Measurements from ENCODE around the gene DNAAF1.

DNA sequence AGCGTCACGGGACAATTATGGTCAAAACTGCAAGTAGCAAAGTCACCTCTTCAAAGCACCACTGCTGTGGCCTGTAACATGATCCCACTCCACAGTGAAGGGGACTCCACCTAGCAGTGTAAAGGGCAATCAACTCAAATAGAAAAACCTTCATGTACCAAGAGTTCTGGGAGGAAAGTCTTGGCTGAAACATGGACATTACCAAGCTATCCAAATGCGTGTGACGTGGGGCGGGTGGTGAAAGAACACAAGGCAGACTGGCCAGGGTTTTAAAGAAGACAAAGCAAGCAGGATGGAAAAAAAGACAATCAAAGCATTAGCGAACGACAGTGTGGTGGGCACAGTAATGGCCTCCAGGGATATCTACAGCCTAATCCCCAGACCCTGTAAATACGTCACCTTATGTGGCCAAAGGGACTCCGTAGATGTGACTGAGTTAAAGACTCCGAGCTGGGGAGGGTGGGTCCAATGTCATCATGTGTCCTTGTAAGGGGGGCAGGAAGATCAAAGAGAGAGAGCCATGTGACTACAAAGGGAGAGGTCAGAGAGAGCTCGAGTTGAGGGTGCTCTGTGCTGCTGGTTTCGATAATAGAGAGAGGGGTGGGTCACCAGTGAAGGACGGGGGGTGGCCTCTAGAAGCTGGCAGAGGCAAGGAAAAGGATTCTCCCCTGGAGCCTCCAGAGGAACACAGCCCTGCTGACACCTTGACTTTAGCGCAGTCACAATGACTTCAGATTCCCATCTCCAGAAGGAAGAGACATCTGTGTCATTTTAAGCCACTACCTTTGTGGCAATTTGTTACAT lies 6.1 kb upstream of the DNAAF1 start:
- TF ChIP-seq, protein P1, sequence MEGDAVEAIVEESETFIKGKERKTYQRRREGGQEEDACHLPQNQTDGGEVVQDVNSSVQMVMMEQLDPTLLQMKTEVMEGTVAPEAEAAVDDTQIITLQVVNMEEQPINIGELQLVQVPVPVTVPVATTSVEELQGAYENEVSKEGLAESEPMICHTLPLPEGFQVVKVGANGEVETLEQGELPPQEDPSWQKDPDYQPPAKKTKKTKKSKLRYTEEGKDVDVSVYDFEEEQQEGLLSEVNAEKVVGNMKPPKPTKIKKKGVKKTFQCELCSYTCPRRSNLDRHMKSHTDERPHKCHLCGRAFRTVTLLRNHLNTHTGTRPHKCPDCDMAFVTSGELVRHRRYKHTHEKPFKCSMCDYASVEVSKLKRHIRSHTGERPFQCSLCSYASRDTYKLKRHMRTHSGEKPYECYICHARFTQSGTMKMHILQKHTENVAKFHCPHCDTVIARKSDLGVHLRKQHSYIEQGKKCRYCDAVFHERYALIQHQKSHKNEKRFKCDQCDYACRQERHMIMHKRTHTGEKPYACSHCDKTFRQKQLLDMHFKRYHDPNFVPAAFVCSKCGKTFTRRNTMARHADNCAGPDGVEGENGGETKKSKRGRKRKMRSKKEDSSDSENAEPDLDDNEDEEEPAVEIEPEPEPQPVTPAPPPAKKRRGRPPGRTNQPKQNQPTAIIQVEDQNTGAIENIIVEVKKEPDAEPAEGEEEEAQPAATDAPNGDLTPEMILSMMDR (IDR thresholded peaks at IDR 0.05): no peak
- TF ChIP-seq POLR2AphosphoS5 (IDR thresholded peaks at IDR 0.05; ENCODE audit: low read depth, low read length): no peak
